G401.6 (cell line): ENCODE data around the gene COL25A1.

ENCODE experiments used
- FAIRE-seq: peaks from 2 replicates; lab custom pipeline; 2012; peaks lifted over from hg19 to GRCh38; lab: Jason Lieb, UNC

The COL25A1 gene

DNA sequence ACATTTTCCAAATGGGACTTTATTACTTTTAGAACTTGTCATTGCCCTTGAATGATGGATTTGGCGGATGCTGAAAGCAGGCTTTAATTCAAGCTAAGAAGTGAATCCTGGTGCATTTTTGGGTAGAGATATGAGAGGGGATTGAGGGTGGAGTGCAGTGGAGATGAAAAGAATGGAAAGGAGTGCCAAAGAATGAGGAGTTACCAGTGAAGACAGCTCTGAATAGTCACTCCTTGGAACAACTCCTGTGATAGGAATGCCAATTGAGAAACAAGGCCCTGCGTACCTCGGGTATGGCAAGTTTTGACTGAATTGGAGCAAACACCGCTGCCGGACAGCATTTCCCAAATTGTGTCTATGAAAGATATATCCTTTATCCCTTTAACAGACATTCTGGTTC is 503.2 kb downstream of the COL25A1 start:
- no peak for FAIRE-seq

DNA sequence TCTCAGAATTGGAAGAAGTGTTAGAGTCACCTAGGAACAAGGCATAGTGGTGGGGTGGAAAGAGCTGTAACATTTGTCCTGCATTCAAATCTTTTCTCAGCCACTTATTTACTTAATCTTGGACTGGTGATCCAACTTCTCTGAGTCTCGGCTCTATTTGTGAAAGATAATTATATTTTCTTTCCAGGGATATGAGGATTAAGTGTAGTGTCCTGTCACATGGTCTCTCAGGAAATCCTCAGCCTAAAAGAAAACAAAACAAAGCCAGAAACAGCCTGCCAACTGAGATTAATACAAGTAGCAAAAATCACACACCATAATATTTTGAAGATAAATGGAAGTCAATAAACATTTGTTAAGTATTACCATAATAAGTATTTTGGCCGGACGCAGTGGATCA is 506.3 kb downstream of the COL25A1 start:
- no peak for FAIRE-seq

DNA sequence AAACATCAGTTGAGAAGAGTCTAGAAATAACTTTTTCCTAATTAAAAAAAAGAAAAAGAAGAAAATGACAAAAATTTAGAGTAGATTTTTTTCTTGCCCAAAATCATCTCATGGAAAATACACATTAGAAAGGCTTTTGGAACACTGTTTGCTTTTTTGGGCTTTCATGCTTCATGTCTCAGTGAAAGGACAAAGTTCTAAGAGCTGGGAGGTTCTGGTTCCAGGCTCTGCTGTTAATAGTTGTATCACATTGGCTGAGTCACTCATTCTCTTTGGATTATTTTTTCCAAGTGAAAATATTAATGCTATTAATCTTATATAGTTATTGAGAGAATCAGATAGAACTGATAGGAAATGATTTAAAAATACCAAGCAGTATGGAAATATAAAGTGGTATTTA is 506.7 kb downstream of the COL25A1 start:
- no peak for FAIRE-seq

DNA sequence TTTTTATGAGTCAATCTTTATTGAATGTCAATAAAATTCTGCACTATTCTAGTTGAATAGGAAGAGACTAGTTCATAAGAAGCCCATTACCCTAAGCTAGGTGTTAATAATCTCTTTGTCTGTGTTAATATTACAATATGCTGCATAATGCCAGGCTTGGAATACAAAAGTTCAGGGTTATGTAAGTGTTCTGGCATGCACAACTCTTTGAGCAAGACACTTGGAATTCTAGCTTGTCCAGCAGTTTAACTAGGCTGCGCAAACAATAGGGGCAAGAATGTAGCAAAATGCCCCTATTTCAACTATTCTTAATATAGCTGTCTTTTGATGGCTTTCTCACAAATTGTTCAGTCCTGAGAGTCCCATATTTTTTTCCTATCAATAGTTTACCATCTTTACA is 508.3 kb downstream of the COL25A1 start:
- FAIRE-seq = no peak

DNA sequence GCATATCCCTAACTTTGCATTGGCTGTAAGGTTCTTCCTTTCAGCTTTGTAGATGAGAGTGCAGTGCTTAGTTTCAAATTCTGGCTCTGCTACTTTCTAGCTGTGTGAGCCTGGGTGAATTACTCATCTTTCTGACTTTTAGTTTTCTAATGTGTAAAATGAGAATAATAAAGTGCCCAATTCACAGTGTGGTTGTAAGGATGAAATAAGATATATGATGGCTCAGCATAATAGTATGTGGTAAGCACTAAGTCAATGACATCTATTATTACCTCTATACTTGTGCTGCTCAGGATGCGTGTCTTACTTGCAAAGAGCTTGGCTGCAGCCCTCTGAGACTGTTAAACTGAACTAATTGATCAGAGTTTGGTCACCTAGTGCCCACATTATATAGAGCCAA is 509.0 kb downstream of the COL25A1 start:
- FAIRE-seq = no peak

DNA sequence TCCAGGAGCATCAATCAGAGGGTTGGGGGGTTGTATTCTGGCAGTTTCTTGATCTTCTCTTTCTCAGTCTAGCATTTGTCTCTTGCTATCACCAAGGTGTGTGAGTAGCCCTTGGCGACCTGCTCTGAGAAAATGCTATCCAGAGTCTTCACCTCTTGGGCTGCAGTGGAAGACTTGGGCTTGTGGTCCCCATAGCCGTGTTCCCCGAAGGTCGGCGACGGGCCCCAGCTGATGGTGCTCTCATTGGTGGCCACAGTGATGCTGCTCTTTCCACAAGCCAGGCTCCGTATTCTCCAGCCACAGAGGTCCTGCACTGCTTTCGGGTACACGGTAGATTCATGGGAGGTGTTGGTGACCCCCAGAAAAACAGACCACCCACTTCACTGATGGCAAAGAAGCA is 513.7 kb downstream of the COL25A1 start:
- no peak for FAIRE-seq

DNA sequence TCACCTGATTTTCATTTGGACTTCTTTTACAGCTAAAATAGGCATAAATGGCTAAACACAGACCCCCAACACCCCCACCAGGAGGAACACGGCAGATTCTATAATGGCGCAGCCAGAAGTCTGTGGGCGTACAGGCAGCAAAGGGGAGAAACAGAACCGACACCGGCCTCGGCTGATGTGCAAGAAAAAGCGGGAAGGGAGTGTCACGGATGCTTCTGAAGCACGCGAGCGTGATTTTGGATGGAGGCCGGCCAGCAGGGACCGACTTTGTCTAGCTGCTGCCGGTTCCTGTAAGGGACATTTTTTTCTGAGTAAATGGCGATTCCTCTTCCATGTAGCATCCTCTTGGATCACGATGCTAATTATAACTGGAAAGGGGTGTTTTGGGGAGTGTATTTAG is 514.7 kb downstream of the COL25A1 start:
- FAIRE-seq = no peak

DNA sequence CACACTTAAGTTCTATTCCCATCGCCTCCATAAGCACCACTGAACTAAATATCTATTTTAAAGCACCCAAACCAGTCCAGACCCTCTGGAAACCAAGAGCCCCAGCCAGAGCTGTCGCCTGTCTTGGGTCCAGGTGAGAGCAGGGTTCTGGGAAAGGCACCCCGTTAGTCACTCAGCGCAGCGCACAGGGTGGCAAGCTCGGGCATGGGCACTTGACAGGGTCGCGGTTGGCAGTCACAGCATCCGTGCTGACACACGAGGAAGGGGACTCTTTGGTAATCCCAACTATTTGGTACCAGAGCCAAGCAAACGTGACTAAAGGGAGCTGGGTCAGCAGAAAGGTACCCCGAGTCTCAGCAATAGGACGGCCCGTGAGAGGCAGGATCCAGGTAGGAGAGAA is 515.4 kb downstream of the COL25A1 start:
- FAIRE-seq = no peak

DNA sequence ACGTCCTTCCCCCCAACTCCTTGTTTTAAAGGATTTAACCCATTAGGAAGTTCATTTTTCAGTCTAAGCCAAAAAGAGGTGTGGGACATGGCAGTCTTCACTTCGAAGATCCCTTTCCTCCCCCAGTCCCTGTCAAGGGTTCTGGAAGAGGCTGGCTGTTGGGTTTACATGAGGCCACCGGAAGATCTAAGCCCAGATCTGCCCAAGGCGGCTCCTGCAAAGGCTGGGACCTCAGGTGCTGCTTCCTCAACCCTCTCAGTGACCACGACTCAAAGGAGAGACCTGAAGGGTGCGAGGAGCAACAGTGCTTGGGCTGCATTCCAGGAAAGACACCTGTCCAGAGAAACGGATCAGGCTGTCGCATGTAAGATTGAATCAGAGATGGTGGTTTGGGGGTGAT is 516.1 kb downstream of the COL25A1 start:
- no peak for FAIRE-seq

DNA sequence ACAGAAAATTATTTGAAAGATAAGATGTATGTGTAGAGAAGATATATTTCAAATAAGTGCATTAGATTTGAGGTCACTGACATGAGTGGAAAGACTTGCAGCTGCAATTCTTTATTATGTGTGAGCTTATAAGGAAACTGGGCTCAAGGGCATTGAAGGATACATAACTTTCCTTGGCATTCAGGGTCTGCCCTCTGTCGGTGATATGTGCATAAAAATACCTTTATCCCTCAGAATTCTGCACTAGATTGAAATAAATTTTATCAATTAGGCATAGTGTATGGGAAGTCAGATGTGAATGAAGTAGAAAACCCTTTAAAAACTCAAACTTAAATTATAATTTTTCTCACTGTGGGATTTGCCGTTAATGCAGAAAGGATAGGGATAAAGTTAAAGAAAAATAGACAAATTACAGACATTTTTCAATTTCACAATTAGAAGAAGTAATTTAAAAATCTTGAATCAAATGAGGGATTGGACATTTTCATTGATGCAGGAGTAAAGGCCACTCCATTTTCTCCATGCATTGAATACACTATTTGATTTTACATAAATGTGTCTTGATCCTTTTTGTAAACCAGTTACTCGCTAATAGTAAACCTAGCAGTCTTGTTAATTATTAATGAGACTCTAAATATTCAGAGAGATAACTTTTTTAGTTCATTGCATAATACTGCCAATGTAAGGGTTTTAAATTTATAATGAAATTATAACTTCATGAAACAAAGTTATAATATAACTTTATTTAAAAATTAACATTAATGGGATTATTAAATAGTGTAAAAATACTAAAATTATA is 518.6 kb downstream of the COL25A1 start:
- peak; percentile 67 for FAIRE-seq

DNA sequence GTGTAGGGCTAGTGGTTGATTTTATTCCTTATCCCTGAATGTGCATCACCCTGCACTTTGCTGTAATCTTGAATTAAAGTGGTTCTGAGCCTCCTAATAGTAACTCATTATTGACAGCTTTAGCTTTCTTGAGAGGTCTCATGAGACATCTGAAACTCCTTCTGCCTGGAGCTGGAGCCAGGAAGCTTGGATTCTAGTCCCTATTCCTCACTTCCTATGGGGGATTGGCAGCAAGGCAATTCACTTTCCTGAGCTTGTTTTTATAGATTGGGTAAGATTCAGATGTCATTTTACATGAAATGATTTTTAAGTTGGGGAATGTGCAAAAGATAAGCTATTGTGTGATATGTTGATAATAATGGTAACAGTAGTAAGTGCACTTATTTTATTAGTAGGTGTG is 522.5 kb downstream of the COL25A1 start:
- FAIRE-seq = no peak

DNA sequence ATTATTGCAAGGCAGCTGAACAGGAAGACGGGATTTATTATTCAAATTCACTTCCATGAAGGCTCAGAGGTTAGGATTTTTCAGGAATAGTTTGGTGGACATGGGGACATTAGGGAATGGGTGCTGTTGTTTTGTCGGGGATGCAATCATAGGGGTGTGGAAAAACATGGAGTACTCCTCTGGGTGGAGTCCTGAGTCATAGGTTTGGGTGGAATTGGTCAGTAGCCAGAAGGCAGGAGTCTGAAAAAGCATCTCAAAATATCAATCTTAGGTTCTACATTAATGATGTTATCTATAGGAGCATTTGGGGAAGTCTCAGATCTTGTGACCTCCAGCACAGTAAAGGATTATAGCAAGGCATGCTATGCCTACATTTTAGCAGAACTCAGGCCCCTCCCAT is 525.1 kb downstream of the COL25A1 start:
- no peak for FAIRE-seq

DNA sequence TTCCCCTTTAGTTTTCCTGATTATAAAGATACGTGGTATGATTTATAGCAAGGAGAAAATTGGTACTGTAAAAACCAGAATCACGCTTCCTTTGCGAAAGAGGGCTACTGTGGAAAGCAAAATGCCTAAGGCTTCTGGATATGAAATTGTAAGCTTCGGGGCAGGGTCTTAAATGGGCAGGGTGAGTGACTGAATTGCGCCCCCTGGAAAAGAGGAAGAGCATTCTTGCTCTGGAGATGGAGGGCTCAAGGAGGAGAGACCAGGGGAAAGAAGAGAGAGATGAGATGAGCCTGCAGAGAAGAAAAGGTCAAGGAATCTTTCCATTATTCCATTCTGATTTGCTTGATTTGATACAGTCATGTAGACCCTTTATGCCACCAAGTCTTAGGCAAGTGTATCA is 526.5 kb downstream of the COL25A1 start:
- FAIRE-seq = no peak

DNA sequence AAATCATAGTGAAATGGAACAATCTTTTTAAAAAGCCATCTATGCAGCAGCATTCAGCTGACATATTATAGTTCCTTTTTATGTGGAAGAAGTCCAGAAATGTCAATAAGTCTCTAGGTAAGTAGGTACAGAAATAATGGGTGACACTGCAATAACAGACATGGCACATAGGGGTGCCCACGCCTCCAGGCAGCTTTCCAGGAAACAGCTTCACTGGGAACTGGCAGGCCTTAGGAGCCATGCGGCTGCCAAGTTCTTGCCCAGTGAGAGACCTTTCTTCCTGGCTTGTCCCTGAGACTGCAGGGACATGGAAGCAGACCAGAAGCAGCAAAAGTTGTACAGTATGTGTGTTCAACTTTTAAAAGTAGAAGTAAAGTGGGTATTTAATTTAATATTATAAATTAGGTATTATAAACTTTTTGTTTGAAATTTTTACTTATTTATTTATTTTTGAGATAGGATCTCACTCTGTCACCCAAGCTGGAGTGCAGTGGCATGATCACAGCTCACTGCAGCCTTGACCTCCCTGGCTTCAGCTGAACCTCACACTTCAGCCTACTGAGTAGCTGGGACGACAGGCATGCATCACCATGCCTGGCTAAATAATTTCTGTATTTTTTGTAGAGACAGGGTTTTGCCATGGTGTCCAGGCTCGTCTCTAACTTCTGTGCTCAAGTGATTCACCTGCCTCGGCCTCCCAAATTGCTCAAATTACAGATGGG is 527.5 kb downstream of the COL25A1 start:
- no peak for FAIRE-seq

DNA sequence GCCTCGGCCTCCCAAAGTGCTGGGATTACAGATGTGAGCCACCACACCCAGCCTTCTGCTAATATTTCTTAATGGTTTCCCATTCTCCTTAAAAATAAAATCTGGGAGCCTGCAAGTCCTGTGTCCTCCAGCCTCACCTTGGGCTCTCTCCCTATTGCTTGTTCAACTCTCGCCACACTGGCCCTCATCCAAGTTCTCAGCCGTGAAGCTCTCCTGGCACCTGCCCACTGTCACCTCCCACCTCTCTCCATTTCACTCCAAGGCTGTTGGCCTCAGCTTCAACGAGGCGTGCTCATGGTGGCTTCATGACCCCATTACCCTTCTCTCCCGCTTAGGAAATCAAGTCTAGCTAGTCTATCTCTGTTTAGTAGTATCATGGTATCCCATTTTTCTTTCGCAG is 530.1 kb downstream of the COL25A1 start:
- FAIRE-seq = no peak

DNA sequence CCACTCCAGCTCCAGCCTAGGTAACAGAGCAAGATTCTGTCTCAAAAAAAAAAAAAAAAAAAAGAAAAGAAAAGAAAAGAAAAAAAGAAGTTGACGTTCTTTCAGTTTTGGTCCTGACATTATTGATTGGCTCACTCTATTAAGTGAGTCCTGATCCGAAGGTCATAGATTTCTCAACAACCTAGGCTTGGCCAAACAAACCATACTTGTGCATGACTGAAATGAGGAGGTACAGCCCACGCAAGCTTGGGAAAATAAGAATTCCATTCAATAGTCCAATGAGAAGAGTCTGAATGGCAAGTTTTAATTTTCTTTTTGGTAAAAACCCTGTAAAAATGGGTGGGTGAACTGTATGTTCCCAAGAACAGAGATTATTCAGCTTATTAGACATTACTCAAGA is 536.4 kb downstream of the COL25A1 start:
- FAIRE-seq = no peak

DNA sequence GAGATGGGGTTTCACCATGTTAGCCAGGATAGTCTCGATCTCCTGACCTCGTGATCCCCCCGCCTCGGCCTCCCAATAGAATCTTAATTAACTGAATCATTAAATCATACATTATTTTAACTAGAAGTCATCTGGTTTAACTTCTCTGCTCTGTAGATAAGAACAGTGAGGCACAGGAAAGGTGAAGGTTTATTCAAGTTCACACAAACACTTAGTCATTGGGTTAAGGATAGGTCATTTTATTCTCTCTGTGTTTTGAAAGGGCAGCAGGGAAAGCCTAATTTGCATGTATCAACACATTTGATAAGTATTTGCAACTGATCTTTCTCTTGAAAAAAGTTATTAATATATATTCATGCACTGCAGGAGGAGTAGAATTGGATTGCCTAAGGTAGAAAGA is 538.5 kb downstream of the COL25A1 start:
- no peak for FAIRE-seq

DNA sequence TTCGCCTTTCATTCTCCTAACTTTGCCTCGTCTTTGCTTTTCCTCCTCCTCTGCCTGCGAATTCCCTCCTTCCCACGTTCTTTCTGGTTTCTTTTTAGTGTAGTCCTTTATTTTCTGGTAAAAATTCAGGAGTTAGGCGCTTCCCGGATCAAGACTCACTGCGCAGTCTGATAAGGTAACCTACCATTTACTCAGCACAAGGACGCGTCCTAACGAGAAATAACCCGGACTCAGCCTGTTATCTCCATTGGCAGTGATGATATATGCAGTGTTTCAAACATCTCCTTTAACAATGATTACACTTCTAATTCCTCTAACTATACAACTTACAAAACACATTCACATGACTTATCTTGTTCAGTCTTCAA is 539.2 kb downstream of the COL25A1 start:
- no peak for FAIRE-seq

DNA sequence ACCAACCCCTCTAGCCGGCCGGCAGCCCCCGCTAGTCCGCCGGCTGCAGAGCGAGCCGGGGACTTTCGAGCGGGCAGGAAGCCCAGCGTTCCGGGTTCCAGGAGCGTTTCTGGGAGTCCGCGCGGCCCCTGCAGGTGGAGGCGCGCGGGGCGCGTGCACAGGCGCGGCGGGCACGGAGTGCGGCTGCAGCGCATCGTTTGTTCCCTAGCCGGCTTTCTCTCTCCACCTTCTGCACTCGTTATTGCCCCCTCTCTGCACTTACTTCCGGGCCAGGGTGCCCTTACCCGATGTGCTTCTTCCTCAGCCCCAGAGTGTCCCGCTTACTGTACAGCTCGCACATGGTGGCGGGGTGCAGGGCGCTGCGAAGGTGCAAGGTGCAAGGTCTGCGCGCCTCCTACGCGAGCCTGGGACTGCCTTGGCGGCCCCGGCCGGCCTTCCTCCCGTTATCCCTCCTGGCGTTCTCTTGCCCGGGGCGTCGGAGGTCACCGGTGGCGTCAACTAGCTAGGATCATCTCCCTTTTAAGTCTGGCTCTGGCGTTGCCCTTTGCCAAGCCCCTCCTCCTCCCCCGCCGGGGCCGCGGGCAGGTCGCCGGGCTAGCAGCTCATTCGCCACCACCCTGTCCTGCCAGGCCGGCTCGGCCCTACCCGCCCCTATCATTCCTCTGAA is 539.8 kb downstream of the COL25A1 start, which contains the start of gene ETNPPL:
ETNPPL (minus strand) TSS at position 495 of the 667 bp plus-strand sequence; CDS start at position 340, 155 bp downstream.
- no peak for FAIRE-seq
